Upper lobe of left lung (tissue), 6 donors: ENCODE measurements around the gene LY6G5C. TPM values are rescaled to one million over a fixed set of nuclear protein-coding genes. Genes with fewer than 3 reads are reported as not detected.

Source experiments
- ATAC-seq, 2 donors: fragments of 200-7000 bp; cut with Tn5 transposase; one replicate each; pipeline ENCODE4 v1.9.1; 2022; ENCODE audit warnings: mild to moderate bottlenecking in 2 of 2, moderate library complexity in 2 of 2; ENCODE audit not compliant: low FRiP score in 2 of 2
- DNase-seq, 2 donors: peaks; one replicate each; pipeline ENCODE4 v3.0.0-alpha.2; 2019 to 2020
- H3K27ac ChIP-seq, 4 donors: fragments of 200-600 bp; sonication (generic); one replicate each; pipeline ENCODE4 v1.5.1; 2016 to 2019
- H3K27me3 ChIP-seq, 4 donors: fragments of 200-600 bp; sonication (generic); one replicate each; pipeline ENCODE4 v1.5.1; 2017 to 2019
- H3K36me3 ChIP-seq, 4 donors: fragments of 200-600 bp; sonication (generic); one replicate each; pipeline ENCODE4 v1.5.1; 2016 to 2019
- H3K4me1 ChIP-seq, 4 donors: fragments of 200-600 bp; sonication (generic); one replicate each; pipeline ENCODE4 v1.5.1; 2018 to 2019
- H3K4me3 ChIP-seq, 4 donors: fragments of 200-600 bp; sonication (generic); one replicate each; pipeline ENCODE4 v1.5.1; 2017 to 2019; ENCODE audit warnings: mild to moderate bottlenecking in 2 of 4, moderate library complexity in 1 of 4
- H3K9me3 ChIP-seq, 4 donors: fragments of 200-600 bp; sonication (generic); one replicate each; pipeline ENCODE4 v1.5.1; 2018 to 2019
- CTCF ChIP-seq, 6 experiments: fragments of 450-650 bp in 4 of 6; fragments of 200-600 bp in 2 of 6; sonication (generic) in 2 of 6; IDR thresholded peaks; one replicate each; pipeline ENCODE4 v1.5.1; 2016 to 2019; ENCODE audit warnings: antibody characterized with exemption in 6 of 6
- EP300 ChIP-seq, 4 donors: sonication (generic); formaldehyde crosslinking; IDR thresholded peaks; one replicate each; pipeline ENCODE4 v1.5.1; 2017; ENCODE audit warnings: antibody characterized with exemption in 4 of 4, control low read depth in 2 of 4
- POLR2A ChIP-seq, 4 donors: fragments of 450-650 bp; IDR thresholded peaks; one replicate each; pipeline ENCODE4 v1.5.1; 2016 to 2017; ENCODE audit warnings: antibody characterized with exemption in 4 of 4, mild to moderate bottlenecking in 2 of 4
- POLR2AphosphoS5 ChIP-seq, 2 donors: sonication (generic); formaldehyde crosslinking; IDR thresholded peaks; one replicate each; pipeline ENCODE4 v1.5.1; 2017; ENCODE audit warnings: antibody characterized with exemption in 2 of 2
- WGBS, 2 donors: methylation state at CpG; one replicate each; pipeline ENCODE4 v1.1.5; 2017 to 2018; 5-methylcytosine and 5-hydroxymethylcytosine counted together
- total RNA-seq, 6 donors: library from RNA; depleted of rRNA in 4 of 6; stranded (reverse); fragments of >200 nt in 4 of 6; gene quantifications; one replicate each; pipeline versions ENCODE4 v1.1.0 to v1.2.1, GENCODE V29; 2016 to 2021
- donor health status: DM: no; HTN: no; CAD: no; lungs with moderate emphysema.
- donor health status: DM: no; HTN: yes; CAD: no; lungs with severe emphysema.

The LY6G5C gene
- total RNA-seq, 6 donors from 2014 or later = 1.8 to 4.4 (median 3.1) TPM; not detected in 2

GRCh38 chr6:31691078-31691463, 10.2 kb upstream of the LY6G5C start:
- Histone ChIP-seq H3K4me1 (no peaks in the 10 kb centered on the region), H3K27ac (peak overlapping the region in 1 of 4 donors; percentile 10), H3K27me3 (no peaks in the 10 kb centered on the region), H3K4me3 (no peak overlapping the region), H3K9me3 (no peaks in the 10 kb centered on the region), H3K36me3 (peaks cover 21 to 99% (median 90%) of the 10 kb centered on the region in 4 donors)
- DNase-seq (no peak), ATAC-seq (no peak)
- TF ChIP-seq EP300 (IDR thresholded peaks at IDR 0.05) = no peak
- TF ChIP-seq POLR2AphosphoS5 (IDR thresholded peaks at IDR 0.05) = no peak
- no peak for TF ChIP-seq CTCF (IDR thresholded peaks at IDR 0.05)
- no peak for TF ChIP-seq POLR2A (IDR thresholded peaks at IDR 0.05)
- WGBS, 2 donors = 87 to 90% methylated on average over 6 of the region's 6 CpGs

GRCh38 chr6:31690231-31691077, 9.6 kb upstream of the LY6G5C start:
- no peaks in the 10 kb centered on the region for H3K4me1 ChIP-seq
- TF ChIP-seq POLR2A (IDR thresholded peaks at IDR 0.05) (no peak), CTCF (IDR thresholded peaks at IDR 0.05) (no peak), POLR2AphosphoS5 (IDR thresholded peaks at IDR 0.05) (no peak), EP300 (IDR thresholded peaks at IDR 0.05) (no peak)
- H3K36me3 ChIP-seq = peaks cover 21 to 99% (median 84%) of the 10 kb centered on the region in 4 donors
- no peak overlapping the region for H3K4me3 ChIP-seq
- no peaks in the 10 kb centered on the region for H3K27me3 ChIP-seq
- H3K27ac ChIP-seq = peak overlapping the region in 1 of 4 donors; percentile 10
- no peaks in the 10 kb centered on the region for H3K9me3 ChIP-seq
- WGBS, 2 donors = 73 to 76% methylated on average over 10 of the region's 10 CpGs
- no peak for ATAC-seq
- DNase-seq = no peak

GRCh38 chr6:31689249-31690110, 8.6 kb upstream of the LY6G5C start:
- DNase-seq = no peak
- WGBS, 2 donors = 66 to 75% methylated on average over 7 to 11 of the region's 11 CpGs
- peak in 2 of 6 experiments; percentile 9 to 11 for TF ChIP-seq CTCF (IDR thresholded peaks at IDR 0.05)
- no peak for TF ChIP-seq POLR2A (IDR thresholded peaks at IDR 0.05)

GRCh38 chr6:31687860-31688693, 7.2 kb upstream of the LY6G5C start:
- Histone ChIP-seq H3K9me3 (no peaks in the 10 kb centered on the region), H3K4me1 (no peaks in the 10 kb centered on the region), H3K4me3 (no peak overlapping the region), H3K36me3 (peaks cover 15 to 86% (median 66%) of the 10 kb centered on the region in 4 donors), H3K27me3 (no peaks in the 10 kb centered on the region), H3K27ac (no peak overlapping the region)
- 85 to 87% methylated on average over 13 to 14 of the region's 14 CpGs for whole genome bisulfite sequencing, 2 donors
- DNase-seq = no peak
- no peak for ATAC-seq
- TF ChIP-seq EP300 (IDR thresholded peaks at IDR 0.05) (no peak), POLR2A (IDR thresholded peaks at IDR 0.05) (no peak), POLR2AphosphoS5 (IDR thresholded peaks at IDR 0.05) (no peak), CTCF (IDR thresholded peaks at IDR 0.05) (no peak)

More at GRCh38 chr6:31689249-31690110, 8.6 kb upstream of the LY6G5C start:
- no peaks in the 10 kb centered on the region for H3K4me1 ChIP-seq
- ATAC-seq = no peak
- peaks cover 17 to 94% (median 75%) of the 10 kb centered on the region in 4 donors for H3K36me3 ChIP-seq
- H3K27me3 ChIP-seq = no peaks in the 10 kb centered on the region
- H3K9me3 ChIP-seq = no peaks in the 10 kb centered on the region
- H3K27ac ChIP-seq = no peak overlapping the region
- H3K4me3 ChIP-seq = no peak overlapping the region
